Fibroblast of pulmonary artery (primary cell): Measurements from ENCODE around the gene CLK1.
"Not testable (repeated sequence)": the region's sequence is repeated elsewhere in the genome, so short reads cannot be mapped to it uniquely, and the experiment has no call there.

Experiments used
- DNase-seq: peaks from one replicate; pipeline ENCODE4 v3.0.0-alpha.2; 2010; ENCODE audit warnings: low read depth
- H3K4me3 ChIP-seq: replicated peaks from 2 replicates; pipeline ENCODE4 v1.5.1; 2011; ENCODE audit warnings: low read depth, mild to moderate bottlenecking, control low read depth, low read length, moderate library complexity
- CTCF ChIP-seq: IDR thresholded peaks from 2 replicates; pipeline ENCODE4 v1.5.1; 2011; ENCODE audit warnings: mild to moderate bottlenecking, control low read depth, low read length, inconsistent platforms; ENCODE audit errors: missing control alignments

Gene CLK1

GRCh38 chr2:200821686-200822245 lies 42.7 kb downstream of the CLK1 start:
- TF ChIP-seq CTCF, result no peak
- DNase-seq, result no peak
- H3K4me3 ChIP-seq, result no peak overlapping the region

- no peak for TF ChIP-seq CTCF
- no peak overlapping the region for H3K4me3 ChIP-seq
- no peak for DNase-seq
Observed at GRCh38 chr2:200820573-200821234, 43.8 kb downstream of the CLK1 start.

- not testable (repeated sequence) for H3K4me3 ChIP-seq, DNase-seq
Observed at GRCh38 chr2:200818732-200819131, 45.7 kb downstream of the CLK1 start.

GRCh38 chr2:200814917-200815316 lies 49.5 kb downstream of the CLK1 start:
- TF ChIP-seq CTCF, result no peak
- peak; percentile 59 for DNase-seq
- no peak overlapping the region for H3K4me3 ChIP-seq

- TF ChIP-seq CTCF, result no peak
- H3K4me3 ChIP-seq, result no peak overlapping the region
- DNase-seq, result no peak
Observed at GRCh38 chr2:200814276-200814815, 50.1 kb downstream of the CLK1 start.

GRCh38 chr2:200812122-200813022 lies 52.1 kb downstream of the CLK1 start:
- peak; percentile 71 for DNase-seq
- TF ChIP-seq CTCF, result peak; percentile 42
- peak overlapping the region; percentile 87 for H3K4me3 ChIP-seq
